Liver (tissue), 9 donors: ENCODE measurements around the gene TAF4. TPM values are rescaled to one million over a fixed set of nuclear protein-coding genes. Genes with fewer than 3 reads are reported as not detected.

Source experiments
- DNase-seq: peaks from one replicate; pipeline ENCODE4 v3.0.0-alpha.2; 2017; ENCODE audit warnings: low spot score
- H3K27ac ChIP-seq, 2 donors: one replicate each; pipeline ENCODE4 v1.7.0; 2013; ENCODE audit warnings: inconsistent platforms in 2 of 2, low read length in 2 of 2, control low read depth in 1 of 2, low read depth in 1 of 2, mild to moderate bottlenecking in 1 of 2
- H3K27me3 ChIP-seq, 4 donors: one replicate each; pipeline versions ENCODE4 v1.6.1 to v1.7.0; 2013; ENCODE audit warnings: low read length in 3 of 4, inconsistent platforms in 1 of 4, mild to moderate bottlenecking in 1 of 4, moderate library complexity in 1 of 4; ENCODE audit not compliant: control insufficient read depth in 4 of 4, insufficient read depth in 4 of 4
- H3K36me3 ChIP-seq, 4 donors: one replicate each; pipeline versions ENCODE4 v1.6.1 to v1.7.0; 2013; ENCODE audit warnings: low read length in 3 of 4, mild to moderate bottlenecking in 3 of 4, low read depth in 1 of 4, moderate library complexity in 1 of 4; ENCODE audit not compliant: control insufficient read depth in 4 of 4, insufficient read depth in 3 of 4
- H3K4me1 ChIP-seq, 4 donors: one replicate each; pipeline versions ENCODE4 v1.6.1 to v1.7.0; 2013; ENCODE audit warnings: low read length in 3 of 4, mild to moderate bottlenecking in 3 of 4, moderate library complexity in 1 of 4; ENCODE audit not compliant: control insufficient read depth in 4 of 4, insufficient read depth in 4 of 4
- H3K4me3 ChIP-seq, 3 donors: one replicate each; pipeline versions ENCODE4 v1.6.1 to v1.7.0; 2013; ENCODE audit warnings: low read length in 3 of 3, control low read depth in 1 of 3, low read depth in 1 of 3, mild to moderate bottlenecking in 1 of 3
- H3K9ac ChIP-seq, 2 donors: one replicate each; pipeline ENCODE4 v1.7.0; 2013; ENCODE audit warnings: low read length in 2 of 2, mild to moderate bottlenecking in 2 of 2, moderate library complexity in 2 of 2, control low read depth in 1 of 2, low read depth in 1 of 2
- H3K9me3 ChIP-seq, 4 donors: one replicate each; pipeline versions ENCODE4 v1.6.1 to v1.7.0; 2013; ENCODE audit warnings: low read length in 3 of 4; ENCODE audit not compliant: control insufficient read depth in 4 of 4
- EGR1 ChIP-seq, 2 donors: IDR thresholded peaks; 2 replicates each; pipeline ENCODE4 v1.6.1; 2016 to 2018; ENCODE audit warnings: antibody characterized with exemption in 2 of 2, low read depth in 2 of 2
- FOXA2 ChIP-seq: IDR thresholded peaks from 2 replicates; pipeline ENCODE4 v1.6.1; 2016; ENCODE audit warnings: antibody characterized with exemption
- GABPA ChIP-seq, 2 donors: IDR thresholded peaks in 1 of 2; conservative IDR thresholded peaks in 1 of 2; 2 replicates each; pipeline ENCODE4 v1.6.1; 2016; ENCODE audit warnings: antibody characterized with exemption in 2 of 2, mild to moderate bottlenecking in 1 of 2, moderate library complexity in 1 of 2
- HNF4A ChIP-seq, 2 donors: conservative IDR thresholded peaks; 2 replicates each; pipeline ENCODE4 v1.6.1; 2016; ENCODE audit warnings: antibody characterized with exemption in 2 of 2, mild to moderate bottlenecking in 2 of 2
- MAX ChIP-seq: IDR thresholded peaks from 2 replicates; pipeline ENCODE4 v1.6.1; 2016; ENCODE audit warnings: antibody characterized with exemption
- REST ChIP-seq: IDR thresholded peaks from 2 replicates; pipeline ENCODE4 v1.6.1; 2016; ENCODE audit warnings: antibody characterized with exemption, mild to moderate bottlenecking
- SP1 ChIP-seq: IDR thresholded peaks from 2 replicates; pipeline ENCODE4 v1.6.1; 2018; ENCODE audit warnings: antibody characterized with exemption, mild to moderate bottlenecking
- TAF1 ChIP-seq: conservative IDR thresholded peaks from 2 replicates; pipeline ENCODE4 v1.6.1; 2016; ENCODE audit warnings: antibody characterized with exemption, mild to moderate bottlenecking
- ZBTB33 ChIP-seq: IDR thresholded peaks from 2 replicates; pipeline ENCODE4 v1.6.1; 2016; ENCODE audit warnings: antibody characterized with exemption
- WGBS: extraction: QIAGEN DNeasy Blood & Tissue Kit; methylation state at CpG from one replicate; pipeline ENCODE4 v1.1.7; 2013; 5-methylcytosine and 5-hydroxymethylcytosine counted together
- polyA plus RNA-seq, 2 donors: library from polyadenylated mRNA; stranded (reverse) in 1 of 2; unstranded in 1 of 2; fragments of 200-250 nt in 1 of 2; fragments of >200 nt in 1 of 2; fragmentation: Nextera tagmentation in 1 of 2; extraction: Ambion mirVana in 1 of 2; gene quantifications; one replicate each; pipeline versions ENCODE4 v1.2.1 to v1.2.3, GENCODE V29; 2013 to 2015
- total RNA-seq, 2 donors: library from RNA; depleted of rRNA; stranded (reverse); fragments of >200 nt; gene quantifications; one replicate each; pipeline ENCODE4 v1.2.3, GENCODE V29; 2014
- donor health status: healthy.
- donor health status: healthy.
- donor health status: healthy.
- donor health status: healthy.
- donor health status: healthy.

The TAF4 gene
- total and polyA plus RNA-seq, 4 donors = 2.0 to 11.8 (median 5.6) TPM

GRCh38 chr20:61951695-61952533 is 113.8 kb downstream of the TAF4 start:
- Histone ChIP-seq H3K9ac (no peak overlapping the region), H3K4me1 (no peaks in the 10 kb centered on the region), H3K36me3 (no peaks in the 10 kb centered on the region), H3K4me3 (no peak overlapping the region), H3K27ac (no peak overlapping the region), H3K27me3 (no peaks in the 10 kb centered on the region), H3K9me3 (no peaks in the 10 kb centered on the region)
- no peak for DNase-seq
- TF ChIP-seq REST = peak; percentile 96
- no peak for TF ChIP-seq ZBTB33
- TF ChIP-seq GABPA (IDR thresholded peaks at IDR 0.05 in 1 of 2, conservative IDR thresholded peaks at IDR 0.05 in 1 of 2) = no peak
- 51% methylated on average over 22 of the region's 22 CpGs for WGBS

- WGBS = 77% methylated on average over 7 of the region's 7 CpGs
- Histone ChIP-seq H3K9me3 (no peaks in the 10 kb centered on the region), H3K4me3 (no peak overlapping the region), H3K36me3 (no peaks in the 10 kb centered on the region), H3K4me1 (no peaks in the 10 kb centered on the region), H3K9ac (no peak overlapping the region), H3K27ac (no peak overlapping the region), H3K27me3 (no peaks in the 10 kb centered on the region)
- DNase-seq = no peak
- TF ChIP-seq MAX (no peak), FOXA2 (no peak), SP1 (no peak), HNF4A (conservative IDR thresholded peaks at IDR 0.05) (no peak), TAF1 (no peak), EGR1 (IDR thresholded peaks at IDR 0.05; ENCODE audit: low read depth in 2 of 2) (no peak)
Measured at GRCh38 chr20:61950641-61951071, 115.0 kb downstream of the TAF4 start.
